Upper lobe of left lung (tissue), 4 donors: ENCODE data around the gene NOL6.

ENCODE experiments used
- EP300 ChIP-seq, 4 donors: sonication (generic); formaldehyde crosslinking; IDR thresholded peaks; one replicate each; pipeline ENCODE4 v1.5.1; 2017; ENCODE audit warnings: antibody characterized with exemption in 4 of 4, control low read depth in 2 of 4
- POLR2A ChIP-seq, 4 donors: fragments of 450-650 bp; IDR thresholded peaks; one replicate each; pipeline ENCODE4 v1.5.1; 2016 to 2017; ENCODE audit warnings: antibody characterized with exemption in 4 of 4, mild to moderate bottlenecking in 2 of 4
- TF ChIP-seq, protein P1 (sequence below), 6 experiments: fragments of 450-650 bp in 4 of 6; fragments of 200-600 bp in 2 of 6; sonication (generic) in 2 of 6; IDR thresholded peaks; one replicate each; pipeline ENCODE4 v1.5.1; 2016 to 2019; ENCODE audit warnings: antibody characterized with exemption in 6 of 6

- no peak for TF ChIP-seq POLR2A (IDR thresholded peaks at IDR 0.05)
- TF ChIP-seq EP300 (IDR thresholded peaks at IDR 0.05), result no peak
- TF ChIP-seq, protein P1, sequence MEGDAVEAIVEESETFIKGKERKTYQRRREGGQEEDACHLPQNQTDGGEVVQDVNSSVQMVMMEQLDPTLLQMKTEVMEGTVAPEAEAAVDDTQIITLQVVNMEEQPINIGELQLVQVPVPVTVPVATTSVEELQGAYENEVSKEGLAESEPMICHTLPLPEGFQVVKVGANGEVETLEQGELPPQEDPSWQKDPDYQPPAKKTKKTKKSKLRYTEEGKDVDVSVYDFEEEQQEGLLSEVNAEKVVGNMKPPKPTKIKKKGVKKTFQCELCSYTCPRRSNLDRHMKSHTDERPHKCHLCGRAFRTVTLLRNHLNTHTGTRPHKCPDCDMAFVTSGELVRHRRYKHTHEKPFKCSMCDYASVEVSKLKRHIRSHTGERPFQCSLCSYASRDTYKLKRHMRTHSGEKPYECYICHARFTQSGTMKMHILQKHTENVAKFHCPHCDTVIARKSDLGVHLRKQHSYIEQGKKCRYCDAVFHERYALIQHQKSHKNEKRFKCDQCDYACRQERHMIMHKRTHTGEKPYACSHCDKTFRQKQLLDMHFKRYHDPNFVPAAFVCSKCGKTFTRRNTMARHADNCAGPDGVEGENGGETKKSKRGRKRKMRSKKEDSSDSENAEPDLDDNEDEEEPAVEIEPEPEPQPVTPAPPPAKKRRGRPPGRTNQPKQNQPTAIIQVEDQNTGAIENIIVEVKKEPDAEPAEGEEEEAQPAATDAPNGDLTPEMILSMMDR (IDR thresholded peaks at IDR 0.05), result no peak
Measured at GRCh38 chr9:33419708-33420303, 53.9 kb downstream of the NOL6 start.
